ENCODE results near the gene TRIB2.

The TRIB2 gene

DNA sequence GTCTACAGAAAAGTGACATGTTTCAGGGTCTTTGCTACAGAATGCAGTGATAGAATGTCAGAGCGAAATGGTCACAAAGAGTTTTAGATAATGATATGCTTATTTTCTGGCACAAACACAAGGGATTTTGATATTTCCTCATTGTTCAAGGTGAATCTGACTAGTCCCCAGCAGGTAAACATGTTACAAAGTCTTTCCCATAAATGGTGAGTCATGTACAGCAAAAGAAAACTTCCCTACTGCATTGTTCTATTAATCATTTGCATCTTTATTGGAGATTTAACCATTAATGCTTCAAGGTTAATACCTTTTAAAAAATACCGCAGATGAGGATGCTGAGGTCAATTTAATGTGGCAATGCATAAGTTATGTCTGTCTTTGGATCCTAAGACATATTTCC is 19.1 kb upstream of the TRIB2 start:
- DNase-seq (ENCODE audit: low read depth, low spot score): no peak

DNA sequence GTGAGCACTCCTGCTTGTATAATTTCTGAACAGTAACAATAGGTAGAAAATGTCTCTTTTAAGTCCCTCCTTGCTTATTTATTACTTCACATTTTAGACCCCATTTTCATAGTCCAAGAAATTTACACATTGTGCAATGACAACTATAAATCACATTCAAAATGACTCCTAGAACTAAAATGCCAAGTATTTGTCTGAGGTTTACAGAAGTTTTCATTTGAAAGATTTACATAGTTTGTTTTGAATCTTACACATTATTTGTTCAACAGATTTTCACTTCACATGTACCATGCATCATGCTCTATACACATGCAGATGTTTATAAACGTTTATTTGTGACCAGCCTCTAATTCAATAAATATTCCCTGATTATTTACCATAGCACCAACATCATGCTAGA is 15.7 kb upstream of the TRIB2 start:
- no peak for DNase-seq (ENCODE audit: low read depth, low spot score)

DNA sequence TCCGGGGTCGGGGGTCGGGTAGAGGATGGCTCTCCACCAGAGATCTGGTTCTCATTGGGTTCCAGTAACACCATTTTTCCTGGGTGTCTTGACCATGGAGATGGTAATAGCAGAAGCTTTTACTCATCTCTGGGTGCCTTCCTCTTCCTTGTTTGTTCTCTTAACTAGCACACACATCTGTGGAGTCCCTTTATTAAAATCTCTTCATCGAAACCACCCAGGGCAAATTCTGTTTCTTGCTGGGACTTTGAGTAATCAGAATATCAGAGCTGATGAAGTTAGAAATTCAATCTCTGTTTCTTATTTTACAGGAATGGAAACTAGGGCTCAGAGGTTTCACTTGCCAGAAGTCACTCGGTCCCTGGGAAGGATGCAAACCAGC is 15.0 kb upstream of the TRIB2 start:
- DNase-seq (ENCODE audit: low read depth, low spot score): no peak

DNA sequence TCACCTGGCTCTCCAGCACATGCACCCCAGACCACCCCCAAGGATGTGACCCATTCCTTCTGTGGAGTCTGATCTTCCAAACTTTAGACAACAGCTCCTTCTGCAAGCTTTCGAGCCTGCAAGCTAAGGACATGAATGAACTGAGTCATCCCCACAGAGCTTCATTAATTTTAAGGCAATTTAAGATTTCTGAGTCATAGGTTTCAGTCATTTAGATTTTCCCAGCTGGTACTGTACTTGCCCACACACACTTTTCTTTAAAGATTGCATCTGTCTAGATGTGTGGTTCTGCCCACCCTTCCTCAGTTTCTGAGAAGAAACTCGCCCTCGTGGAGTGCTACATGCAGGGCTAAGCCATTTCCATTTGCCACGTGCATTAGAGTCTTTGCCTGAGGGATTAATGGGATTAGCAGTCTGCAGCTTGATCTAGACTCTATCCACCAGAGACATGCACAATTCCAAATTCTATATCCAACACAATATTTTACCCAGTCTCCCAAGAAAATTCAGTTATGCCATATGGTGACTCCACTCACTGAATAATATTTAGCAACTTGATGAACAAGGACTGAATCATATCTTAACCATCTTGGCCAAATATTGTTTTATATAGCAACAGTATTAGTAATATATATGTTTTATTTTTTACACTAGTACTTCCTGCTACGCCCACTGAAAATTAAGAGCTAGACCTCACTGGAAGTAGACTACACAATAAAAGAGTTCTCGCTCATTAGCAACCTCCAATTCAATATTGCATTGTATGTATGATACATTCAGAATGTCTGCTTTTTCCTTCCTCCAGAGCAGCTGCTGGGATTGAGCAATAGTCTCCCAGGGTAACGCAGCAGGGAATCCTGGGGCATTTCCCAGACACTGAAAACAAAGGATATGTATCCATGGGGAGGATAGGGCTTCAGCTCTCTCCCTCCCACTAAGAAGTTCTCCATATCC is 14.3 kb upstream of the TRIB2 start:
- peak; percentile 77 for DNase-seq (ENCODE audit: low read depth, low spot score)

DNA sequence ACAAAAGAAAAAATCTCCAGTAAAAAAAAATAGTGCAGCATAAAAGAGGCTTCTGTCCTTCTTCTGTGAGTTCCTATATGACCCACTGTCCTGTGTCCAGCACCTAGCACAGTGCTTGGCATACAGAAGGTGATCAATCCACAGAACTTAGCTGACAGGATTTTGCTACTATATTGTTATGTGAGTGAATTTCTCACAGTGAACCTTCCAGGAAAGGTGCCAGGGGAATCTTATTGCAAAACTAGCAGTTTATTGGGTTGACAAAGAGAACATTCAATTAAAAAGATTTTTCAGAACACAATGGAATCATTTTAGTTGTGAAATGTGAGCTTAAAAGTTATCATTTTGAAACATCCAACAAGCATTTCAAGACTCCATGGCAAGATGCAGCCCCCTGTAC is 12.4 kb upstream of the TRIB2 start:
- no peak for DNase-seq (ENCODE audit: low read depth, low spot score)

DNA sequence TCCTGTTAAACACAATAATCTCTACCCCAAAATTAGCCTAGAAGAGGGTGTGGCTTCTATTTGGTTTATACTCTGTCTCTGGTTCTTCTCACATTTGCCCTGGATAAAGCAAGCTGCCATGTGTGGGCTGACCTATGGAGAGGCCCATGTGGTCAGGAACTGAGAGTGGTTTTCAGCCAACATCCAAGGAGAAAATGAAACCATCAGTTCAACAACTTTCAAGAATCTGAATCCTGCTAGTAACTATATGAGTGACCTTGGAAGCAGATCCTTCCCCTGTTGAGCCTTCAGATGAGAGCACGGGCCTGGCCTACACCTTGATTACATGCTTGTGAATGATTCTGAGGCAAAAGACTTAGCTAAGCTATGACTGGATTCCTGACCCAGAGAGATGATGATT is 11.5 kb upstream of the TRIB2 start:
- no peak for DNase-seq (ENCODE audit: low read depth, low spot score)

DNA sequence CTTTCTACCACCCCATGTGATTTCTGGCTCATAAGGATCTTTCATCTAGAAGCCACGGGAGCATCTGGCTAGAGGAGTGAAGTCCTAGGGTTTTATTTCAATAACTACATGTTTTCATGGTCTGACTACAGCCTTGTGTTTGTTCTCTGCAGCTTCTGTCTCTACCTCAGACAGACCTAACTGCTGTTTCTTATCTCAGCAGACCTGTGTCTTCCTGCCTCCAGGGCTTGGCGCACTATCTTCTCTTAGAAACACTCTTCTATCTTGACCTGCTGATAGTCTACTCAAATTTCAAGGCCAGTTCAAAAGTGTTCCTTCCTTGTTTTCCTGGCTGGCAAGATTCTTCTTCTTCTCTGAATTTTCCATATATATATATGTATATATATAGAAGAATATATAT is 11.0 kb upstream of the TRIB2 start:
- no peak for DNase-seq (ENCODE audit: low read depth, low spot score)

DNA sequence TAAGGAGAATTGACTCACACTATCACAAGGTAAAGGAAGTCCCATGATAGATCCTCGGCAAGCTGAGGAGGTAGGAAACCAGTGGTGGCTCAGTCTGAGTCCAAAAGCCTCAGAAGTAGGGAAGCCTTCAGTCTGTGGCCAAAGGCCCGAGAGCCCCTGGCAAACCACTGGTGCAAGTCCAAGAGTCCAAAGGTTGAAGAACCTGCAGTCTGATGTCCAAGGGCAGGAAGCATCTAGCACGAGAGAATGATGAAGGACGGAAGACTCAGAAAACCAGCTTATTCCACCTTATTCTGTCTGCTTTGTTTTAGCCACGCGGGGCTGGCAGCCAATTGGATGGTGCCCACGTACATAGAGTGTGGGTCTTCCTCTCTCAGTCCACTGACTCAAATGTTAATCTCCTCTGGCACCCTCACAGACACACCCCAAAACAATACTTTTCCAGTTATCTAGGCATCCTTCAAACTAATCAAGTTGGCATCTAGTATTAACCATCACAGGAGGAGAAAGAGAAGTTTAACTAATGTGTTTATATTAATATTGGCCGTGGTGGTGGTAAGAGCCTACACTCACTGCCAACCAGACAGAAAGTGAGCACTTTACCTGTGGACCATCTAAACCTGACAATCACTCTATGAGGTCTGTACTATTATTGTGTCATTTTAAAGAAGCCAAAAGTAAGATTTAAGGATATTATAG is 8.1 kb upstream of the TRIB2 start:
- DNase-seq (ENCODE audit: low read depth, low spot score): no peak

DNA sequence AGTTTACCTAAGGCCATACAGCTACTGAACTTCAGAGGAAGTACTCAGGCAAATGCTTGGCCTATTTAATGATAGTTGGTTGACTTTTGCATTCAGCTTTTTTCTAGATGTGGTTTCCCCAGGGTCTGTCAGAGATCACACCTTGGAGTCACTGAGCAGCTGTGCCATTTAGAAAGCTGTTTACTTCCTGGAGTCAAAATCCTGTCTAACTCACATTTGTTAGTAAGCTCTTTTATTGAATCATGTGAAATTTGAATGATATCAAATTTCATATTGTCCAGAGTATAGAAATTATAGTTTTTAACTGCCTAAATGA is 7.6 kb upstream of the TRIB2 start:
- DNase-seq (ENCODE audit: low read depth, low spot score): no peak

DNA sequence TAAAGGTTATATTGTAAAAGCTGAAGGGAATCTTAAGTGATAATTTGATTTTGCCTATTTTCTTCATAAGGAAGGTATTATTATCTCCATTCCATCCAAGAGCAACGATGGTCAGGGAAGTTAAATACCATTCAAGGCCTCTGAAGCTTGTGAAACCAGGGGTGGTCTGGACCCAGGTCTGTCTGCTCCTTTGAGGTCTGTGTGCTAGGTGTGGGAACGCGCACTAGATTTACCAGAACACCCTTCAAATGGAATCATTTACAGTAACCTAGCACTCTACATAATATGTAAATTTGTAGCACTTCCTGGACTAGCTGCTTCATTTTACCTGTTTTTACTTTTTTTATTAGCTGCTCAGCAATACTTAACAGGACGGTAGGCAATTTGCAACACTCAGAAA is 6.4 kb upstream of the TRIB2 start:
- DNase-seq (ENCODE audit: low read depth, low spot score): no peak

DNA sequence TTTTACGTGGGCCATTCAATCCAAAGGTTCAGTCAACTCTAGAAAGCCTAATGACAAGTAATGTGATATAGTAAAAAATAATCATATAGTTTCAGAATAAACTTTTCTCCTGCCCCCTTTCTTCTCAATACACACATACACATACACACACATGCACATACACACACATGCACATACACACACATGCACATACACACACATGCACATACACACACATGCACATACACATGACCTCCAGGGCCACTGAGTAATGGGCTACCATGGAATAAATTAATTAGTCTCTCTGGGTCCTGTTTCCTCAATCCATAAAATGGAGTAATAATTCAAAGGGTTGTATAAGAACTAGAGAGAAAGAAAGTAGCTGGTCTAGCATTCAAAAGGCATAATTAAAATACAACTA is 5.4 kb upstream of the TRIB2 start:
- DNase-seq (ENCODE audit: low read depth, low spot score): no peak

DNA sequence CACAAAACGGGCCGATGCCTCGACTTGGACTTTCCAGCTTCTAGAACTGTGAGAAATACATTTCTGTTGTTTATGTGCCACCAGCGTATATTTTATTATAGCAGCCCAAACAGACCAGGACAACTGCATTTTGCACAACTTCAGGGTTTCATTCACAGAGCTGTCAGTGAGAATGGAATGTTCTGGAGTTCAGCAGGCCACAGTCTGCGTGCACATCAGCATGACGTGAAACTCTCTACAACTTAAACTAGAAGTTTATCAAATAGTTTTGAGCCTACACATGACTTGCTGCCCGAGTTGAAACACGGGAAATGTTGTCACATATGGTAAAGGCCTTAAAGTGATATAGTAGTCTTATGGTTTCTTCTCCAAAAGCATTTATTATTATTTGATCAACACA is 3.9 kb upstream of the TRIB2 start:
- DNase-seq (ENCODE audit: low read depth, low spot score): no peak

DNA sequence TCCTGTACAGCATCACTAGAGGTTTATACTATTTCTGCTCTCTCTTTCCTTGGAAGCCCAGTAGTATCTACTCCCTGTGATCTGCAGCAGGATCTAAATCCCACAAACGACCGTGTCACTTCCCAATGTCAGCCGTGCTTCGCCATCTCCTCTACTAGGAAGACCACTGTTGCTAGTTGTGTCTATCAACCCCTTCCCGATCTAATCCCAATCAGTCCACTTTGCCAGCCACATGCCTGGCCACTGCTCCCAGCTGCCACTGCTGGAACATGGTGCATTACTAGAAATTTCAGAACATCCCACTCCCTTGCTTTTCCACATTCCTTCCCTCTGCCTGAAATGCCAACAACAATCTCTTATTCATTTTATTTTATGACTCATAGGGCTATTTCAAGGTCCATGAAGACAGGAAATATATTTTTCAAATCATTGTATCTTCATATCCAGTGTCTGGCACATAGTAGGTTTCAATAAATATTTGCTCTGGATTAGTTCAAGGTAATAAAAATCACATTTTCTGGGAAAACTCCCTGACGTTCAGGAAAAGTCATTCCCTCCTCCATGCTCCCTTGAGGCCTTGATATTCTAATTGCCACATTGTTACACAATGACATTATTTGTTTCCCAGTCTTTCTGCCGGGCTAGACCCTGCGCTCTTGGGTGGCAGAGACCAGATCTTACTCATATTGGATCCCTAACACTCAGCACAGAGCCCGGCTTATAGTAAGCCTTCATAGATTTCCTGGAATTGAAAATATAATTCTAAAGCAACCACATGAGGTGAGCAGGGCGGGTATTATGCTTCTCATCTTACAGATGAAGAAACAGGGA is 2.1 kb upstream of the TRIB2 start:
- no peak for DNase-seq (ENCODE audit: low read depth, low spot score)

DNA sequence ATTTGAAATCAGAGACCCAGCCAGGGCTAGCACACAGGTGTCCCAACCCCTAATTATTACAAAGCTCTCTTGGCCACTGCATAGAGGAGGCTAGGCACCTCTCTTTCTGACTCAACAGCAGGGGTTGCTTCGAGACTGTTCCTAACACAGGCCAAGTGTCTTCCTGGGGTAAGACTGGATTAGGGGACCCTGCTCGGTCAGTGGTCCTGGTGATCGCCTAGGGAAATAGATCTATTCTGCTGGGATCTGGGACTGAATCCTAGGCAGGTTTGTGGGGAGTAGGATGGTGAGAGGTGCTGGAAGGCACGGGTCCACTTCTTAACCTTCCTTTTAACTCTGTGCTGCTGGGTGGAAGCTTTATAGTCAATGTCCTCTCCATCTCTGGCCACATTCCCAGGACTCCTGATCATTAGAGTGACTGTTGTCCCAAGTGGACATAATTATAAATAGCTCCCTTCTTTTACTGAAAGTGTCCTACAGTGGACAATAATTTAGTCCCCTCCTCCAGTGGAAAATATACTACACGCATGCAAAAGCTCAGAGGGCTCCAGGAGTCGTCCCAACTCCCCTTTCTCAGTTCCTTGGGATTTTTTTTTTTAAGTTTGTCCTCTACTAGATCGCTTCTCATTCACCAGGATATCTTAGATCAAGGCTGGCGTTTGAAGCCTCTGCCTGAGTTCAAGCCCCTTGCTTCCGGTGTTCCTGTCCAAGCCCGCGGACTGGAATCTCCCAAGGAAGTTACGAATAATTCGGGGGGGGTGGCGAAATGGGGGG is 1.3 kb upstream of the TRIB2 start:
- DNase-seq (ENCODE audit: low read depth, low spot score): no peak

DNA sequence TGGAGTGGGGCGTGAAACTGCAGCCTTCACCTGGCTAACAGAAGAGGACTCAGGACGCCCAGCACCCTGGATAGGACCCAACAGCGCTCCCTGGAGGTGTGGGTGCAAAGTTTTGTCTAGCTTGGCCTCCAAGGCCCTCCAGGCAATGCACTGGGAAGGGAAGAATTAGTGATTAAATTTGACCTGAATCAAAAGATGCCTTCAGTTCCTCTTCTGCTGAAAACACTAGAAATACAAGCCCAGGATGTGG is 779 bp upstream of the TRIB2 start:
- DNase-seq (ENCODE audit: low read depth, low spot score): peak; percentile 77

DNA sequence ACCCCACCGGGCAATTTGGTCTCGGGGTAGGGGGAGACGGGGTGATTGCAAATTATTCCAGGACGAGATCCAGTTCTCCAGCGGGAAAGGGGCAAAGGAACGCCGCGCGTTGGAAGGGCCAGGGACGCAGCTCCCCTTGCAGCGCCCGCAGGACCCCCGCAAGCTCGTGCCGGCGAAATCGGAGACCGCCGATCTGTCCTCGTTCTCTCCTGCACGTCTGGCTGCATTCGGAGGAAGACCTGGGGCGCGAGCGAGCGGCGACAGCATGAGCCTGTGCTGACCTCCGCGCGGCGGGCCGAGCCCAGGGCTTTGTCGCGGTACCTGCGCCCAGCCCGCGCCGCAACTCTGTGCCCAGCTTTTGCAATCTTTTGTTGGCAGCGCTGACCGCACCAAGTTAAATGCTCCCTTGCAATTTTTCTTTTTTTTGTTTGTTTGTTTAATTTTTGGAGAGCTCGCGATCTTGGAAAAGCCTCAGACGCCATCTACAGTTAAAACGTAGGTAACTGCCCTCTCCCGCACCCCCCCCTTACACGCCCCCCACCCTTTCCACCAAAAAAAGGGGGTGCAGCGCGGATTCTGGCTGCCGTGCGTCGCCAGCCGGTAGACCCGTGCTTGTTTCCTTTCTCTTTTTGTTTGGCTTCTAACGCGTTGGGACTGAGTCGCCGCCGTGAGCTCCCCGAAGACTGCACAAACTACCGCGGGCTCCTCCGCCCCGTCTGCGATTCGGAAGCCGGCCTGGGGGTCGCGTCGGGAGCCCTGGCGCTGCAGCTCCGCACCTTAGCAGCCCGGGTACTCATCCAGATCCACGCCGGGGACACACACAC is 667 bp downstream of the TRIB2 start:
- peak; percentile 55 for DNase-seq (ENCODE audit: low read depth, low spot score)

DNA sequence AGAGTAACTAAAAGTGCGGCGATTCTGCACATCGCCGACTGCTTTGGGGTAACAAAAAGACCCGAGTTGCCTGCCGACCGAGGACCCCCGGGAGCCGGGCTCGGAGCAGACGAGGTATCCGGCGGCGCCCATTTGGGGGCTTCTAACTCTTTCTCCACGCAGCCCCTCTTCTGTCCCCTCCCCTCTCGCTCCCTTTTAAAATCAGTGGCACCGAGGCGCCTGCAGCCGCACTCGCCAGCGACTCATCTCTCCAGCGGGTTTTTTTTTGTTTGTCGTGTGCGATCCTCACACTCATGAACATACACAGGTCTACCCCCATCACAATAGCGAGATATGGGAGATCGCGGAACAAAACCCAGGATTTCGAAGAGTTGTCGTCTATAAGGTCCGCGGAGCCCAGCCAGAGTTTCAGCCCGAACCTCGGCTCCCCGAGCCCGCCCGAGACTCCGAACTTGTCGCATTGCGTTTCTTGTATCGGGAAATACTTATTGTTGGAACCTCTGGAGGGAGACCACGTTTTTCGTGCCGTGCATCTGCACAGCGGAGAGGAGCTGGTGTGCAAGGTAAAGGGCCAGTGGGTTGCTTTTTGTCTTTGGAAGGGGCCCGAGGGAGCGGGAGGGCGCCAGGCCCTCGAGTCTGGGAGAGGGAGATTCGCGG is 1.4 kb downstream of the TRIB2 start:
- no peak for DNase-seq (ENCODE audit: low read depth, low spot score)

DNA sequence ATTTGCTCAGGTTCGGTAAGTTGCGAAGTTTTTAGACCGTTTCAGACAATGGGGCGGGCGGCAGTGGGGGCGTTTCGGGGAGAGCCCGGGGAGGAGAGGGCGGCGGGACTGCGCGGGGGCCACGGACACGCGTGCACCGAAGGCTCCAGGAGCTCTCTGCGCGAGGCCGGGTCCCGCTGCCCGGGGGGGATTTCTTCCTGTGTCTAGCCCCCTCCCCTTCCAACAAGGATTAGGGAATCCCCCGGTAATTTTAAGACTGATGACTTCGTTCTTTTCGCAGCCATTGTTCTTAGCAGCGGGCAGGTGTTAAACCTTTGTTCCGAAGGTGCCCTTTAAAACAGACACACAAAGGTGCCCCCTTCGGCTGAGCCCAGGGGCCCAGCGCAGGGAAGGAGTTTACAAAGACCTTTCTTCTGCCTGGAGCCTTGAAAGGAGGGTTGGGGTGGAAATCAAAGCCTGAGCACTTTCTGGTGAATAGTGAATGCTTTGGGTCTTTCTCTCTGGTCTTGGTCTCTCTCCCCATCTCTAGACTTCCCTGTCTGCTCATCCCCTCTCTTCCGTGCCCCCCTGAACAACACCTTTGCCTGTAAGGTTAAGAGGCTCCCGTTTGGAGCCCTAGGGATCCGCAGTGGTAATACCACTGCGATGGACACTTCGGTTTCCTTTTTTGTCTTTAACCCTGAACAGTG is 2.1 kb downstream of the TRIB2 start:
- DNase-seq (ENCODE audit: low read depth, low spot score): no peak

DNA sequence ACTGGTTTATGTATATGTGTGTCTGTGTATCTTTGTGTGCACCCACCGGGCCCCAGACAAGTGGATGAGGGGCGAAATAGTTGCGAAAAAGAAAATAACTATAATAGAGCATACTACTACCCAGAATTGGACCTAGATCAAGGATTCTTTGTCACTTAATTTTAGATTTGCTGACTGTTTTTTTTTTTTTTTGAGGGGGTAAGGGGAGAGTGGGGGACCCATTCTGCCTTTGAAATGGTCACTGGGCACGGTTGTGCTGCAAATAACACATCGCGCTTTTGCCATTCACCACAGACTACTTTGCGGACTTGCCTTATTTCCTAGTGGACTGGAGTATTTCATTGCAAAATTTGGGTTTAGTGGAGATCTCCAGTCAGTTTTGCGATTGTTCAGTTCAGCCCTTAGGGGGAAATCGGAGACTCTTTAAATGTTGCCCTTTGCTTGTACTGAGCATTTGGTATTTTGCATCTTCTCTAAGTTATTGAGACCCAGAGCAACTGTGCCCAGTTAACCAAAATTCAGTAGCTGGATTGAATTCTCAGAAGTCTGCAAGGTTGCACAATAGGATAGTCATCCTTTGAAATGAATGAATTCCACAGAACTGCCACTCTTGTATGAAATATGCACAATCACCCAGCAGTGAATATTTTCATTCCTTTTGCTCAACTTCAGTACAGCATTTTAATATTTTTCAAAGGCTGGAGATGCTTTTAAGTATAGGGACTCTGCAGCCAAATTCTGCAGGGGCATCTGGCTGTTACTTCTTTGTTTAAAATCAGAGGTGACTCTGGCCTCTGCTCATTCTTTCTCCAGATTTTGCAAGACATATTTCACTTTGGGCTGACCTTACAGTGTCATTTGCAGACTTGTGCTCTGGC is 2.9 kb downstream of the TRIB2 start:
- no peak for DNase-seq (ENCODE audit: low read depth, low spot score)

Data from smooth muscle cell of the brain vasculature (primary cell).